Esophagus muscularis mucosa (tissue), 4 donors: ENCODE data around the gene KLK11.

Source experiments
- CTCF ChIP-seq, 3 experiments: fragments of 200-600 bp in 2 of 3; fragments of 450-650 bp in 1 of 3; sonication (generic) in 2 of 3; IDR thresholded peaks; one replicate each; pipeline ENCODE4 v1.5.1; 2017 to 2019; ENCODE audit warnings: antibody characterized with exemption in 3 of 3, mild to moderate bottlenecking in 2 of 3, moderate library complexity in 1 of 3
- EP300 ChIP-seq: sonication (generic); formaldehyde crosslinking; IDR thresholded peaks from one replicate; pipeline ENCODE4 v1.6.1; 2017; ENCODE audit warnings: antibody characterized with exemption
- POLR2A ChIP-seq: fragments of 450-650 bp; IDR thresholded peaks from one replicate; pipeline ENCODE4 v1.6.1; 2017; ENCODE audit warnings: antibody characterized with exemption, moderate library complexity, mild to moderate bottlenecking, low read depth
- POLR2AphosphoS5 ChIP-seq, 2 donors: sonication (generic); formaldehyde crosslinking; IDR thresholded peaks; one replicate each; pipeline ENCODE4 v1.6.1; 2017; ENCODE audit warnings: antibody characterized with exemption in 2 of 2

GRCh38 chr19:51055866-51056265 is 29.4 kb upstream of the KLK11 start:
- no peak for TF ChIP-seq EP300
- no peak for TF ChIP-seq CTCF (IDR thresholded peaks at IDR 0.05)
- TF ChIP-seq POLR2A = no peak
- TF ChIP-seq POLR2AphosphoS5 (IDR thresholded peaks at IDR 0.05) = no peak
